Activated T-helper 1 cell treated with Interleukin-2 at 50 U/mL for 16 hours (primary cell): ENCODE measurements around the gene RPS6KA6.

Source experiments
- DNase-seq: peaks from one replicate; pipeline ENCODE4 v3.0.0-alpha.2; 2020; ENCODE audit warnings: low read depth

RPS6KA6 gene

GRCh38 chrX:84187533-84188319, at the start of gene RPS6KA6:
TSS of gene RPS6KA6 (minus strand) at chrX:84188199. CDS start at chrX:84187899, 300 bp downstream.
- DNase-seq, result no peak

- DNase-seq, result no peak
Observed at GRCh38 chrX:84224741-84225140, 36.7 kb upstream of the RPS6KA6 start.

- no peak for DNase-seq
Observed at GRCh38 chrX:84223261-84223660, 35.3 kb upstream of the RPS6KA6 start.

- no peak for DNase-seq
Observed at GRCh38 chrX:84221181-84221580, 33.2 kb upstream of the RPS6KA6 start.

- DNase-seq, result no peak
Observed at GRCh38 chrX:84219551-84219950, 31.6 kb upstream of the RPS6KA6 start.

GRCh38 chrX:84218726-84219125, 30.7 kb upstream of the RPS6KA6 start:
- no peak for DNase-seq

GRCh38 chrX:84216881-84217280, 28.9 kb upstream of the RPS6KA6 start:
- no peak for DNase-seq

- DNase-seq, result no peak
Observed at GRCh38 chrX:84216406-84216805, 28.4 kb upstream of the RPS6KA6 start.

- DNase-seq, result no peak
Observed at GRCh38 chrX:84205276-84205675, 17.3 kb upstream of the RPS6KA6 start.

- no peak for DNase-seq
Observed at GRCh38 chrX:84199688-84200087, 11.7 kb upstream of the RPS6KA6 start.

- DNase-seq, result no peak
Observed at GRCh38 chrX:84197550-84197949, 9.6 kb upstream of the RPS6KA6 start.

GRCh38 chrX:84192006-84192405, 4.0 kb upstream of the RPS6KA6 start:
- no peak for DNase-seq

GRCh38 chrX:84189125-84189524, 1.1 kb upstream of the RPS6KA6 start:
- DNase-seq, result no peak

GRCh38 chrX:84188320-84188834, 378 bp upstream of the RPS6KA6 start:
- DNase-seq, result no peak

- DNase-seq, result no peak
Observed at GRCh38 chrX:84186603-84187532, 1.1 kb downstream of the RPS6KA6 start.

GRCh38 chrX:84182516-84182915, 5.5 kb downstream of the RPS6KA6 start:
- no peak for DNase-seq

- DNase-seq, result no peak
Observed at GRCh38 chrX:84175958-84176357, 12.0 kb downstream of the RPS6KA6 start.

GRCh38 chrX:84175274-84175673, 12.7 kb downstream of the RPS6KA6 start:
- no peak for DNase-seq

- no peak for DNase-seq
Observed at GRCh38 chrX:84174348-84174747, 13.7 kb downstream of the RPS6KA6 start.

- no peak for DNase-seq
Observed at GRCh38 chrX:84170931-84171330, 17.1 kb downstream of the RPS6KA6 start.

GRCh38 chrX:84168574-84168973, 19.4 kb downstream of the RPS6KA6 start:
- DNase-seq, result no peak

- no peak for DNase-seq
Observed at GRCh38 chrX:84168095-84168494, 19.9 kb downstream of the RPS6KA6 start.

- no peak for DNase-seq
Observed at GRCh38 chrX:84165711-84166110, 22.3 kb downstream of the RPS6KA6 start.
